Prostate gland (tissue), 2 donors: ENCODE results near the gene RADIL. TPM values are rescaled to one million over a fixed set of nuclear protein-coding genes. Genes with fewer than 3 reads are reported as not detected.

Source experiments
- DNase-seq: peaks from one replicate; pipeline ENCODE4 v3.0.0-alpha.2; 2019; ENCODE audit warnings: low spot score
- H3K27ac ChIP-seq, 2 donors: fragments of 200-600 bp; sonication (generic); 2 replicates each; pipeline ENCODE4 v1.5.1; 2017 to 2019
- H3K27me3 ChIP-seq: fragments of 200-600 bp; sonication (generic); replicated peaks from 2 replicates; pipeline ENCODE4 v1.5.1; 2019; ENCODE audit not compliant: insufficient read depth
- H3K36me3 ChIP-seq, 2 donors: fragments of 200-600 bp; sonication (generic); 1 replicate in 1 of 2; 2 replicates in 1 of 2; pipeline versions ENCODE4 v1.5.1 to v1.8.1; 2017 to 2019
- H3K4me1 ChIP-seq: fragments of 200-600 bp; sonication (generic); replicated peaks from 2 replicates; pipeline ENCODE4 v1.5.1; 2019
- H3K4me3 ChIP-seq, 2 donors: fragments of 200-600 bp; sonication (generic); 2 replicates each; pipeline ENCODE4 v1.5.1; 2017 to 2019
- H3K9me3 ChIP-seq: fragments of 200-600 bp; sonication (generic); 2 replicates; pipeline ENCODE4 v1.5.1; 2017
- CTCF ChIP-seq, 4 experiments: fragments of 200-600 bp in 2 of 4; fragments of 450-650 bp in 2 of 4; sonication (generic) in 2 of 4; IDR thresholded peaks; 1 replicate in 3 of 4; 2 replicates in 1 of 4; pipeline ENCODE4 v1.5.1; 2016 to 2019; ENCODE audit warnings: antibody characterized with exemption in 4 of 4, mild to moderate bottlenecking in 2 of 4, moderate library complexity in 2 of 4
- POLR2A ChIP-seq: fragments of 450-650 bp; IDR thresholded peaks from one replicate; pipeline ENCODE4 v1.6.1; 2016; ENCODE audit warnings: antibody characterized with exemption, mild to moderate bottlenecking
- POLR2AphosphoS5 ChIP-seq: sonication (generic); formaldehyde crosslinking; IDR thresholded peaks from one replicate; pipeline ENCODE4 v1.6.1; 2017; ENCODE audit warnings: antibody characterized with exemption
- whole genome bisulfite sequencing: methylation state at CpG from one replicate; pipeline ENCODE4 v1.1.5; 2018; 5-methylcytosine and 5-hydroxymethylcytosine counted together
- intact Hi-C: fragments of 100-400 bp; cut with DNase I; formaldehyde crosslinking; loops from one replicate; pipeline ENCODE4 v1.14.2; 2022
- total RNA-seq, 2 donors: library from RNA; depleted of rRNA; stranded (reverse); fragments of >200 nt; gene quantifications; one replicate each; pipeline ENCODE4 v1.1.0, GENCODE V29; 2016

Gene RADIL
- total RNA-seq: 10 to 100 TPM in 1 of 2 donors, 1 to 10 TPM in 1; 1.8 to 12.0 TPM

- no peaks in the 10 kb centered on the region for H3K9me3 ChIP-seq
- no peak for TF ChIP-seq POLR2A
- TF ChIP-seq CTCF (IDR thresholded peaks at IDR 0.05): peak; percentile 44 to 79 (median 65)
- TF ChIP-seq POLR2AphosphoS5: peak; percentile 44
- peak within 1 kb of the TSS; percentile 57 to 59 for H3K27ac ChIP-seq
- no peaks in the 10 kb centered on the region for H3K27me3 ChIP-seq
- peak within 1 kb of the TSS; percentile 39 to 50 for H3K4me3 ChIP-seq
- 4% methylated on average over 69 of the region's 72 CpGs for WGBS
- intact Hi-C loops: loop anchor here (5.0 to 10.0 kb wide), 2 partner anchors 49 to 86 kb away; no protein-coding TSS in a partner anchor
- no peaks in the 10 kb centered on the region for H3K36me3 ChIP-seq
- no peaks in the 10 kb centered on the region for H3K4me1 ChIP-seq
- DNase-seq: peak; percentile 79
Observed at GRCh38 chr7:4883372-4884144, at the start of gene RADIL. RADIL (minus strand) TSS chr7:4883716; CDS start chr7:4878139, 5,577 bp downstream.

DNA sequence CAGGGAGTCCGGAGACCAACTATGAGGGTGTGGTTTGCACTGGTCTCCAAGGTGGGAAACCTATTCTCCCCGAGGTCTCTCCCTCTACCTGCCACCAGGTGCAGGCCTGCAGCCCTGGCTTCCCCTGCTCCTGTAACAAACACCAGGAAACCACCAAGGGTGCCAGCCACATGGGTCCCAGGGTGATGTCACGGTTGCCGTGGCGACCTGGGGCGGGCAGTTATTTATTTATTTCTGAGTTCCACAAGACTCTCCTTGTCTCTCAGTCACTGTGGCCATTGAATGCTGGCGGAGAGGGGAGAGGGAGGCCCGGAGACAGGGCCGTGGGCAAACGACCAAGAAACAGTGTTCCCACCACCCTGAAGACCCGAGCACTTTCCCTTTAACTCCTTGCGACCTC, 48.4 kb upstream of the RADIL start:
- no peak for DNase-seq
- no peaks in the 10 kb centered on the region for H3K9me3 ChIP-seq
- no peak overlapping the region for H3K27ac ChIP-seq
- H3K27me3 ChIP-seq: no peaks in the 10 kb centered on the region
- H3K4me1 ChIP-seq: no peaks in the 10 kb centered on the region
- H3K36me3 ChIP-seq: no peaks in the 10 kb centered on the region
- H3K4me3 ChIP-seq: no peak overlapping the region
- intact Hi-C loops: no loop called here
- WGBS: 36% methylated on average over 12 of the region's 12 CpGs
- TF ChIP-seq CTCF (IDR thresholded peaks at IDR 0.05) (no peak), POLR2AphosphoS5 (no peak), POLR2A (no peak)

DNA sequence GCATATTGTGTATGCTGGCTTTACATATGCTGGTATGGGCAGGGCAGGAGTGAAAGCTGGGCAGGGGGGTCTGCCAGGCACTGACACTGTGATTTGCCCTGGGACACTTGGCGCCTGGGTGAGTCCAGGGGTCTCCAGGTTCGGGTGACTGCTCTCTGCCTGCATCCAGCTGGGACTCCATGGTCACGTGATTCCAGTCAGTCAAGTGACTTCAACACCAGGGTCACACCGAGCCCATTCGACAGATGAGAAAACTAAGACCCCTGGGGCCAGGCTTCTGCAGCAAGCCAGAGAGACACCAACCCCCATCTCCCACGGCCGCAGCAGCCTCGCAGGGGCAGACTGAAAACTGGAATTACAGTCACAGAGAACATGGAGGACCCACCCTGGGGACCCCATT, 45.5 kb upstream of the RADIL start:
- no peak for DNase-seq
- Histone ChIP-seq H3K9me3 (no peaks in the 10 kb centered on the region), H3K4me3 (no peak overlapping the region), H3K27ac (no peak overlapping the region), H3K36me3 (no peaks in the 10 kb centered on the region), H3K4me1 (no peaks in the 10 kb centered on the region), H3K27me3 (no peaks in the 10 kb centered on the region)
- 85% methylated on average over 8 of the region's 8 CpGs for whole genome bisulfite sequencing
- intact Hi-C loops: no loop called here
- TF ChIP-seq POLR2AphosphoS5: no peak
- TF ChIP-seq POLR2A: no peak
- no peak for TF ChIP-seq CTCF (IDR thresholded peaks at IDR 0.05)

- Histone ChIP-seq H3K9me3 (no peaks in the 10 kb centered on the region), H3K4me3 (no peak overlapping the region), H3K36me3 (no peaks in the 10 kb centered on the region), H3K27ac (no peak overlapping the region), H3K27me3 (no peaks in the 10 kb centered on the region), H3K4me1 (no peaks in the 10 kb centered on the region)
- DNase-seq: no peak
- 92% methylated on average over 2 of the region's 2 CpGs for WGBS
- intact Hi-C loops: no loop called here
- TF ChIP-seq POLR2A (no peak), CTCF (IDR thresholded peaks at IDR 0.05) (no peak), POLR2AphosphoS5 (no peak)
Observed at GRCh38 chr7:4928445-4928844, 44.9 kb upstream of the RADIL start.
